Stimulated activated CD8-positive, alpha-beta memory T cell treated with anti-CD3 and anti-CD28 coated beads, Interleukin-7, amount 100 ng/mL, for 4 hours (primary cell): ENCODE data around the gene MMP20.
"Not testable (repeated sequence)": the region's sequence is repeated elsewhere in the genome, so short reads cannot be mapped to it uniquely, and the experiment has no call there.

Experiments used
- DNase-seq, 2 donors: peaks; one replicate each; pipeline ENCODE4 v3.0.0-alpha.2; 2020; ENCODE audit warnings: low read depth in 2 of 2

MMP20 gene

GRCh38 chr11:102625177-102625576, at the start of gene MMP20:
Gene MMP20 (minus strand): TSS chr11:102625332. CDS start chr11:102625319, 13 bp downstream.
- no peak for DNase-seq

GRCh38 chr11:102669664-102670063, 44.5 kb upstream of the MMP20 start:
- no peak for DNase-seq

GRCh38 chr11:102666331-102666957, 41.3 kb upstream of the MMP20 start:
- DNase-seq: no peak

- no peak for DNase-seq
These were observed 39.0 kb upstream of the MMP20 start for GRCh38 chr11:102664001-102664752.

- DNase-seq: no peak
These were observed 37.5 kb upstream of the MMP20 start for GRCh38 chr11:102662607-102663006.

- no peak for DNase-seq
These were observed 35.9 kb upstream of the MMP20 start for GRCh38 chr11:102661040-102661439.

- no peak for DNase-seq
These were observed 31.4 kb upstream of the MMP20 start for GRCh38 chr11:102656528-102656927.

- DNase-seq: no peak
These were observed 30.4 kb upstream of the MMP20 start for GRCh38 chr11:102655547-102655946.

- DNase-seq: no peak
These were observed 29.6 kb upstream of the MMP20 start for GRCh38 chr11:102654761-102655160.

GRCh38 chr11:102653744-102654291, 28.7 kb upstream of the MMP20 start:
- no peak for DNase-seq

GRCh38 chr11:102647430-102647829, 22.3 kb upstream of the MMP20 start:
- no peak for DNase-seq

- DNase-seq: no peak
These were observed 18.8 kb upstream of the MMP20 start for GRCh38 chr11:102643941-102644340.

GRCh38 chr11:102640946-102641345, 15.8 kb upstream of the MMP20 start:
- no peak for DNase-seq

GRCh38 chr11:102639656-102640055, 14.5 kb upstream of the MMP20 start:
- DNase-seq: no peak

- no peak for DNase-seq
These were observed 12.6 kb upstream of the MMP20 start for GRCh38 chr11:102637731-102638130.

GRCh38 chr11:102633385-102634026, 8.4 kb upstream of the MMP20 start:
- DNase-seq: no peak

GRCh38 chr11:102632026-102632425, 6.9 kb upstream of the MMP20 start:
- no peak for DNase-seq

- no peak for DNase-seq
These were observed 5.7 kb upstream of the MMP20 start for GRCh38 chr11:102630598-102631448.

GRCh38 chr11:102629908-102630307, 4.8 kb upstream of the MMP20 start:
- not testable (repeated sequence) for DNase-seq

GRCh38 chr11:102626676-102627075, 1.5 kb upstream of the MMP20 start:
- DNase-seq: no peak

- DNase-seq: no peak
These were observed 1.1 kb downstream of the MMP20 start for GRCh38 chr11:102623998-102624397.

- DNase-seq: no peak
These were observed 2.0 kb downstream of the MMP20 start for GRCh38 chr11:102623128-102623527.
